NB4 (cell line): ENCODE data around the gene SHC2.

Experiments
- POLR2A ChIP-seq: IDR thresholded peaks from 2 replicates; pipeline ENCODE4 v1.6.1; 2011; ENCODE audit warnings: mild to moderate bottlenecking; ENCODE audit not compliant: insufficient read length; ENCODE audit errors: extremely low read depth
- TF ChIP-seq, protein P1 (sequence below): IDR thresholded peaks from one replicate; pipeline ENCODE4 v1.5.1; 2012; ENCODE audit warnings: low read depth, low read length
- TF ChIP-seq, protein P2 (sequence below): IDR thresholded peaks from 2 replicates; pipeline ENCODE4 v1.6.1; 2011; ENCODE audit warnings: low read depth, low read length

DNA sequence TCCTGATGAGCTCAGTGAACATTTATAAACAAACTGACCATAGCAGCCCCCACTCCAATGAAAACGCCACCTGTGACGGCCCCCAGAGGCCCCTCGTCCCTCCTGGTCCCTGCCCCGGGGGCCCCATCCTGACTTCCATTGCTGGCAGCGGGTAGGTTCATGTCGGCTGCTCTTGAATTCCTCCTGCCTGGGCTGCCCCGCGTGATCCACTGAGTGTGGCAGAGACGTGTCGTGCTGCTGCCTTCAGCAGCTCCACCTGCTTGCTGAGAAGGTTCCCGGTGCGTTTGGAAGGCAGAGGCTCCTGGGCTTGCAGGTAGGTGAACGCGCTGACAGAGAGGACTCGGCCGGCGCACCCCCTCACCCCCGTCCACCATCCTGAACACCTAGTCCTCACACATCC is 63.5 kb downstream of the SHC2 start:
- no peak for TF ChIP-seq POLR2A
- TF ChIP-seq, protein P1, sequence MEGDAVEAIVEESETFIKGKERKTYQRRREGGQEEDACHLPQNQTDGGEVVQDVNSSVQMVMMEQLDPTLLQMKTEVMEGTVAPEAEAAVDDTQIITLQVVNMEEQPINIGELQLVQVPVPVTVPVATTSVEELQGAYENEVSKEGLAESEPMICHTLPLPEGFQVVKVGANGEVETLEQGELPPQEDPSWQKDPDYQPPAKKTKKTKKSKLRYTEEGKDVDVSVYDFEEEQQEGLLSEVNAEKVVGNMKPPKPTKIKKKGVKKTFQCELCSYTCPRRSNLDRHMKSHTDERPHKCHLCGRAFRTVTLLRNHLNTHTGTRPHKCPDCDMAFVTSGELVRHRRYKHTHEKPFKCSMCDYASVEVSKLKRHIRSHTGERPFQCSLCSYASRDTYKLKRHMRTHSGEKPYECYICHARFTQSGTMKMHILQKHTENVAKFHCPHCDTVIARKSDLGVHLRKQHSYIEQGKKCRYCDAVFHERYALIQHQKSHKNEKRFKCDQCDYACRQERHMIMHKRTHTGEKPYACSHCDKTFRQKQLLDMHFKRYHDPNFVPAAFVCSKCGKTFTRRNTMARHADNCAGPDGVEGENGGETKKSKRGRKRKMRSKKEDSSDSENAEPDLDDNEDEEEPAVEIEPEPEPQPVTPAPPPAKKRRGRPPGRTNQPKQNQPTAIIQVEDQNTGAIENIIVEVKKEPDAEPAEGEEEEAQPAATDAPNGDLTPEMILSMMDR = no peak
- TF ChIP-seq, protein P2, sequence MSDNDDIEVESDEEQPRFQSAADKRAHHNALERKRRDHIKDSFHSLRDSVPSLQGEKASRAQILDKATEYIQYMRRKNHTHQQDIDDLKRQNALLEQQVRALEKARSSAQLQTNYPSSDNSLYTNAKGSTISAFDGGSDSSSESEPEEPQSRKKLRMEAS = no peak
